ENCODE data around the gene GLYR1. TPM values are rescaled to one million over a fixed set of nuclear protein-coding genes. Genes with fewer than 3 reads are reported as not detected.

Gene GLYR1
- total RNA-seq, 2 donors from 2014 or later: 57.4 to 60.8 TPM

DNA sequence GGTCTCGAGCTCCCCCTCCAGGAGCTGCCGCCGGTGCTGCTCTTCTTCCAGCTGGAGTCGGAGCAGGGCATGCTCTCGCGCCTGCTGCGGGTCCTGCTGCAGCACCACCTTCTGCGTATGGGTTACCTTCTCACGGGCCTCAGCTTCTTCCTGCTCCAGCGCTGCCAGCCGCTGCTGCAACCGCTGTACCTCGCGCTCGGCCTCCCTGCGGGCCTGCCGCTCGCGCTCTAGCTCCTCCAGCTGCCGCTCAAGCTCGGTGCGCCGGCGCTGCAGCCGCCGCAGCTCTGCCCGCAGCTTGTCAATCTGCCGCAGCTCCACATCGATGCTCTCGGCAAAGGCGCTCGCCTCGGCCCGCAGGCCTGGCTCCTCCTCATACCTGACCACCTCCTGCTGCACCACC, 37.1 kb upstream of the GLYR1 start:
- Histone ChIP-seq H3K9me3 (no peaks in the 10 kb centered on the region), H3K4me1 (replicated peaks) (peaks cover 3% of the 10 kb centered on the region), H3K36me3 (peaks cover 8 to 40% of the 10 kb centered on the region in 2 donors), H3K4me3 (no peak overlapping the region), H3K27me3 (replicated peaks; ENCODE audit: insufficient read depth) (no peaks in the 10 kb centered on the region), H3K27ac (no peak overlapping the region)
- intact Hi-C loops (cut with DNase I): no loop called here
- no peak for DNase-seq (ENCODE audit: low spot score)
- WGBS: 93% methylated on average over 32 of the region's 34 CpGs
- TF ChIP-seq POLR2AphosphoS5 (IDR thresholded peaks at IDR 0.05) (no peak), POLR2A (IDR thresholded peaks at IDR 0.05) (no peak)
- TF ChIP-seq, protein P1, sequence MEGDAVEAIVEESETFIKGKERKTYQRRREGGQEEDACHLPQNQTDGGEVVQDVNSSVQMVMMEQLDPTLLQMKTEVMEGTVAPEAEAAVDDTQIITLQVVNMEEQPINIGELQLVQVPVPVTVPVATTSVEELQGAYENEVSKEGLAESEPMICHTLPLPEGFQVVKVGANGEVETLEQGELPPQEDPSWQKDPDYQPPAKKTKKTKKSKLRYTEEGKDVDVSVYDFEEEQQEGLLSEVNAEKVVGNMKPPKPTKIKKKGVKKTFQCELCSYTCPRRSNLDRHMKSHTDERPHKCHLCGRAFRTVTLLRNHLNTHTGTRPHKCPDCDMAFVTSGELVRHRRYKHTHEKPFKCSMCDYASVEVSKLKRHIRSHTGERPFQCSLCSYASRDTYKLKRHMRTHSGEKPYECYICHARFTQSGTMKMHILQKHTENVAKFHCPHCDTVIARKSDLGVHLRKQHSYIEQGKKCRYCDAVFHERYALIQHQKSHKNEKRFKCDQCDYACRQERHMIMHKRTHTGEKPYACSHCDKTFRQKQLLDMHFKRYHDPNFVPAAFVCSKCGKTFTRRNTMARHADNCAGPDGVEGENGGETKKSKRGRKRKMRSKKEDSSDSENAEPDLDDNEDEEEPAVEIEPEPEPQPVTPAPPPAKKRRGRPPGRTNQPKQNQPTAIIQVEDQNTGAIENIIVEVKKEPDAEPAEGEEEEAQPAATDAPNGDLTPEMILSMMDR (IDR thresholded peaks at IDR 0.05): no peak

DNA sequence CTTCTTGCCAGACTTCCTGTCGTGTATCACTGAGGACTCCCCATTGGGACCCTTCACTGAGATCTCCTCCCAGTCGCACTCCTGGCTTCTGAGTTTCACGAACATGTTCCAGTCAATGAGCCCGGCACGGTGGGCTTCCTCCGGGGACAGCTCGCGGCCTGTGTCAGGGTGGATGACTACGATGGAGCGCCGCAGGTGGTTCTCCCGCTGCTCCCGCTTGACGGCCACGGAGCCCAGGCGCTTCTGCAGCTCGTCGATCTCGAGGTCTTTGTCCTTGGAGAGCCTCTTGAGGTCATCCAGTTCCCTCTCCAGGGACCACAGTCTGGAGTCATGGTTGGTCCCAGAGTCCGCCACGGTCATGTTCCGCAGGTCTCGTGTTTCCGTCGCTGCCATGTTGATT, 36.4 kb upstream of the GLYR1 start:
- H3K36me3 ChIP-seq: peaks cover 8 to 40% of the 10 kb centered on the region in 2 donors
- DNase-seq (ENCODE audit: low spot score): no peak
- H3K27ac ChIP-seq: no peak overlapping the region
- H3K9me3 ChIP-seq: no peaks in the 10 kb centered on the region
- H3K4me3 ChIP-seq: no peak overlapping the region
- WGBS: 96% methylated on average over 25 of the region's 25 CpGs
- no peak for TF ChIP-seq POLR2AphosphoS5 (IDR thresholded peaks at IDR 0.05)
- TF ChIP-seq, protein P1 (IDR thresholded peaks at IDR 0.05): no peak
- TF ChIP-seq POLR2A (IDR thresholded peaks at IDR 0.05): no peak
- intact Hi-C loops (cut with DNase I): no loop called here
- peaks cover 3% of the 10 kb centered on the region for H3K4me1 ChIP-seq (replicated peaks)
- H3K27me3 ChIP-seq (replicated peaks; ENCODE audit: insufficient read depth): no peaks in the 10 kb centered on the region

DNA sequence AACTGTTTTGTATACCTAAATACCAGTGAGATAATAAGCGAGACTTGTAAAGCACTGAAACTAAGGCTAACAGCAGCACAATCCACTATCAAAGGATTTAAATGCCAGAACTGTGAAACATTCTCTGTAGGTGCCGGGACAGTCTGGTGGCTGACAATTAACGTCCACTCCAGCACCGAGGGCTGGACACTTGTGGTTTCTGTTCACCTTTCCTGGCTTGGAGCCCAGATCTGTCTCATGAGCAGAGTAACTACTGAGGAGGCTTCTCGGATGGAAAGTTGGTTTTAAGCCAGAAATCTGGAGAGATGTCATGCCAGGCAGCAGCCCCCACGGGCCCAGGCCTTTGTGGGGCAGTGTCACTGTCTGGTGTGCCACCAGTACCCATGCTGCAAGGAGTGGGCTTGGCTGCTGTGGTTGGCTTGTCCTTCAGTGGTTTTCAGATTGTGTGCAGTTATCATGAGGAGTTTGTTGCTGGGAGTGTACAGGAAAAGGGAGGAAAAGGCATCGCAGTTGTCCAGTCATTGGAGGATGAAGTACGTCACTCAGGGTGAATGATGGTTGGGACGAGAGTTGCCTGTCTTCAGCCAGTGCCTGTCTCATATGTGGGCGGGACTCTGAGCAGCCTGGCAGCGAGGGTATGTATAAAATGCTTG, 35.7 kb upstream of the GLYR1 start:
- TF ChIP-seq POLR2AphosphoS5 (IDR thresholded peaks at IDR 0.05) (peak; percentile 64), POLR2A (IDR thresholded peaks at IDR 0.05) (no peak)
- TF ChIP-seq, protein P1 (IDR thresholded peaks at IDR 0.05): no peak
- Histone ChIP-seq H3K27ac (peak overlapping the region in 1 of 2 donors; percentile 35), H3K9me3 (no peaks in the 10 kb centered on the region), H3K4me1 (replicated peaks) (no peaks in the 10 kb centered on the region), H3K4me3 (no peak overlapping the region), H3K36me3 (peaks cover 7 to 40% of the 10 kb centered on the region in 2 donors), H3K27me3 (replicated peaks; ENCODE audit: insufficient read depth) (no peaks in the 10 kb centered on the region)
- WGBS: 57% methylated on average over 11 of the region's 11 CpGs
- intact Hi-C loops (cut with DNase I): no loop called here
- DNase-seq (ENCODE audit: low spot score): peak; percentile 67

DNA sequence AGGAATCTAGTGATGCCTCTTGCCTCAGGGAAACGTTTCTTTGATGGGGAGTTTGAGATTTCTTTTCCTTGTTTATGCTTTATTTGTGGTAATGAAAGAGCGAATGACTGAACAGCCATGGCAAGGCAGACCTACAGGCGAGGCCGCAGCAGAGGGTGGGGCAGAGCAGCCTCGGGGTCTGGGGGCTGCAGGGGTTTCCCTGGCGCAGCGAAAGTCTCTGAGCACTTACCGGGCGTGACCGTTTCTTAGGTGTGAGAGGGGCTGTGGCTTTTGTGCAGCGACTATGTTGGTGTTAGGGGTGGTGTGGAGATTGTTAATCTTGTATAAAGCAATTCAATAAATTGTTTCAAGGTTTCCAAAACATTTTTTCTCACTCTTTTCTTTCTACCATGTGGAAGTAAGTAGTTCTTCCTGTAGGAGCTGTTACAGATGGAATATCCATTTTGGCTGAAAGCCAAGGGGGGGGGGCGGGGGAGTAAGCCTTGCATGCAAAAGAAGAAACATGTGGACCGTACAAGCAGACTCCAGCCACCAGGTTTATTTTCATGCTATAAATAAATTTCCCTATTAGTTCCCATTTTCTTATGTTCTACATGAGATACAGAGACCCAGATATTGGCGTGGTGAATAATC, 35.0 kb upstream of the GLYR1 start:
- no peak overlapping the region for H3K4me3 ChIP-seq
- peaks cover 2% of the 10 kb centered on the region for H3K4me1 ChIP-seq (replicated peaks)
- H3K27ac ChIP-seq: peak overlapping the region in 1 of 2 donors; percentile 35
- TF ChIP-seq POLR2AphosphoS5 (IDR thresholded peaks at IDR 0.05): no peak
- no peak for TF ChIP-seq POLR2A (IDR thresholded peaks at IDR 0.05)
- TF ChIP-seq, protein P1 (IDR thresholded peaks at IDR 0.05): no peak
- no peaks in the 10 kb centered on the region for H3K9me3 ChIP-seq
- peaks cover 5 to 40% of the 10 kb centered on the region in 2 donors for H3K36me3 ChIP-seq
- WGBS: 61% methylated on average over 14 of the region's 14 CpGs
- intact Hi-C loops (cut with DNase I): no loop called here
- DNase-seq (ENCODE audit: low spot score): no peak
- no peaks in the 10 kb centered on the region for H3K27me3 ChIP-seq (replicated peaks; ENCODE audit: insufficient read depth)
